HL-60/S4 (cell line): ENCODE data around the gene ACSL1.
"Not testable (repeated sequence)": the region's sequence is repeated elsewhere in the genome, so short reads cannot be mapped to it uniquely, and the experiment has no call there.

ENCODE experiments used
- in situ Hi-C: fragments of 300-500 bp; cut with MboI; formaldehyde crosslinking; loops from 2 replicates; pipeline ENCODE4 v1.14.3; 2022; ENCODE audit warnings: low sequenced_read_pairs

ACSL1 gene

GRCh38 chr4:184843984-184844554, 18.3 kb upstream of the ACSL1 start:
- in situ Hi-C loops, result no loop called here

DNA sequence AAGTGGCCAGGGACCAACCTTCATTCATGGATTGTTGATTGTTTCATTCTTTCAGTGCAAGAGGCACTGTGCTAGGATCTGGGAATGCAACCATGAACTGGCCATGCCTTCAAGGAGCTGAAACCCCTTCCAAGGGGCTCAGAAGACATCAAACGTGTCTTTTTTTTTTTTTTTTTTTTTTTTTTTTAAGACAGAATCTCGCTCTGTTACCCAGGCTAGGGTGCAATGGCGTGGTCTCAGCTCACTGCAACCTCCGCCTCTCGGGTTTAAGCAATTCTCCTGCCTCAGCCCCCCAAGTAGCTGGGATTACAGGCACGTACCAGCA, 13.3 kb upstream of the ACSL1 start:
- in situ Hi-C loops, result not testable (repeated sequence)

- in situ Hi-C loops, result no loop called here
Measured at GRCh38 chr4:184838249-184839074, 12.7 kb upstream of the ACSL1 start.

- in situ Hi-C loops, result no loop called here
Measured at GRCh38 chr4:184836613-184837012, 10.8 kb upstream of the ACSL1 start.

DNA sequence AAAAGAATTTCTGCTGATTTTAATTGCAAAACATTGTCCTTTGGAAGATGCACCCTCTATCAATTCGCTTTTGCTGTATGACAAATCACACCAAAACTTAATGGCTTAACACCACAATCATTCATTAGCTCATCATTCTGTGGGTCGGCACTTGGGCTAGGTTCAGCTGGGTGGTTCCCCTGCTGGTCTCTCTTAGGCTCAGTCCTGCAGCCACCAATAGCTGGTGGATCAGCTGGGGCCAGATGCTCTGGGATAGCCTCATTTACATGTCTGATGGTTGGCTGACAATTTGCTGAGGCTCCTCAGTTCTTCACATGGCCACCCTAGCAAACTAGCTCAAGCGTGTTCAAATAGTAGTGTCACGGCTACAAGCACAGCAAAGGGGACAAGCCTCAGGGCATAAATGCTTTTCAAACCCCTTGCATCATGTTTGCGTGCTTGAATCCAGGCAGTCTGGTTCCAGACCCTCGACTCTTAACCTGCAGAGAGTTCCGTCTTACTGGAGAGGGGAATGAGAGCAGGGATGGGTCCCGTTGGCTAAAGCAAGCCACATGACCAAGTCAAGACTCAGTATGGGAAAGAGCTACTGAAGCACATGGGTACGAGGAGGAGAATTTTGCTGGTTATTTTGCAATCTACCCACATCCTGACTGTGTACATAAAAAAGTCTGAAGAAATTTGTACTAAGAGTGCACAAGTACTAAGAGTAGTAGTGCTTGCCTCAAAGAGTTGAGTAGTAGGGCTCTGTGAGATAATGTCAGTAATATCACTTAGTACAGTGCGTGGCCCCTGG, 7.5 kb upstream of the ACSL1 start:
- in situ Hi-C loops, result no loop called here

GRCh38 chr4:184831153-184831552, 5.4 kb upstream of the ACSL1 start:
- in situ Hi-C loops, result no loop called here

- in situ Hi-C loops, result no loop called here
Measured at GRCh38 chr4:184826691-184827270, 1.0 kb upstream of the ACSL1 start.

GRCh38 chr4:184825141-184825895, 450 bp downstream of the ACSL1 start:
- in situ Hi-C loops, result no loop called here

DNA sequence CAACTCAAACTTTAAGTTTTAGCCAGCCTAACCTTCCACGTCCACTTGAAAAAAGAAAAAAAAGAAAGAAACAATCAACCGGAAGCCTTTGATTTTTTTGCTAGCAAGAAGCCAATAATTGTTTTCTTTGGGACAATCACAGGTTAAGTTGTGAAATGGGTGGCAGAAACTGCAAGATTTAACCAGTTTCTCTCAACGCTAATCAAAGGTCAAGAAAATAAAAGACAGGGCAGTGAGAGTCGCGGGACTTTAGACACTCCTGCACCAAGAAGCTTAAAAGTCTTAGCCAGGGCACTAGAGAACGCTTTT, 1.0 kb downstream of the ACSL1 start:
- in situ Hi-C loops, result no loop called here

DNA sequence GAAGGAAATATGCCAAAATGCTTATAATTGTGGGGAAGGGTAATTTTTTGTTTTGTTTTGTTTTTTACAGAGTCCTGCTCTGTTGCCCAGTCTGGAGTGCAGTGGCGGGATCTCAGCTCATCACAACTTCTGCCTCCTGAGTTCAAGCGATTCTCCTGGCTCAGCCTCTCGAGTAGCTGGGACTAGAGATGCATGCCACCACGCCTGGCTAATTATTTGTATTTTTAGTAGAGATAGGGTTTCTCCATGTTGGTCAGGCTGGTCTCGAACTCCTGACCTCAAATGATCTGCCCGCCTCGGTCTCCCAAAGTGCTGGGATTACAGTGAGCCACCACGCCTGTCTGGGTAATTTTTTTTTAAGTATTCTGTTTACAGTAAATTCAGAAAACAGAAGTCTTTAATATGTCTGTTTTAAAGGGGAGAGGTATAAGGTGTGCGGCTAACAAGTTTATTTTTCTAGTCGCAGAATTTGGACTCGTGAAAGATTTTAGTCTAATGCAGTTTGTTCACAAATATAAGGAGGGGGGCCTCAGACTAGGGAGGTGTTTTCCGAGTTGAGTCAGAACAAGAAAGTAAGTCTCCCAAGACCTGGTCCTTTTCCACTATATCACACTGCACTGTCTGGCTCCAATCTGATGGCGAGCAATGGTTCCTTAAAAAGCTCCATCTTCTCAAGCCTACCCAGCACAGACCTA, 1.5 kb downstream of the ACSL1 start:
- in situ Hi-C loops, result no loop called here

- in situ Hi-C loops, result no loop called here
Measured at GRCh38 chr4:184823014-184823413, 2.8 kb downstream of the ACSL1 start.

DNA sequence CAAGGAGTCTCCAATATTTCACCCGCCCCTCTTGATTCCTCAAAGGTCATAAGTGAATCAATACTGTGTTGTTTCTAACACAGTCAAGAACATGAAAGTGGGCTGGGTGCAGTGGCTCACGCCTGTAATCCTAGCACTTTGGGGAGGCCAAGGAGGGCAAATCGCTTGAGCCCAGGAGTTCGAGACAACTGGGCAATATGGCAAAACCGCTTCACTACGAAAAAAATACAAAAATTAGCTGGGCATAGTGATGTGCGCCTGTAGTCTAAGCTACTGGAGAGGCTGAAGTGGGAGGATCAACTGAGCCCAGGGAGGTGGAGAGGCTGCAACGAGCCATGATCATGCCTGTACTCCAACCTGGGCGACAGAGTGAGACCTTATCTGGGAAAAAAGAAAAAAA, 3.4 kb downstream of the ACSL1 start:
- in situ Hi-C loops, result no loop called here

- in situ Hi-C loops, result no loop called here
Measured at GRCh38 chr4:184821242-184821641, 4.5 kb downstream of the ACSL1 start.

DNA sequence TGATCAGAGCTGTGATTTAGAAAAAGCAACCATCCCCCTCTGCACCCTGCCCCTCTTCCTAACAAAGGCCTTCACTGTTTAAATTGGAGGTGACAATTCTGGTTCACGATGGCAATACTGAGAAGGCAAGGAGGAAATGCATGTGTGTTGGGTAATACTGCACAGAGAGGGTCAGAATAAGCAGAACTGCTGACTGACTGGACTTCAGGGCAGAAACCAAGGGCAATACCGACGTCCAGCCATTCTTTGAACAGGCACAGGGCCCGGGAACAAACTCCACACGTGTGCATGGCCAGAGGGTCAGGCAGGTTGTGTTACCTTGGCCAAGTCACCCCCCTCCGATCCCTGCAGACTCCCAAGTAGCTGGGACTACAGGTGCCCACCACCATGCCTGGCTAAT, 6.0 kb downstream of the ACSL1 start:
- in situ Hi-C loops, result no loop called here

- in situ Hi-C loops, result no loop called here
Measured at GRCh38 chr4:184818216-184818564, 7.6 kb downstream of the ACSL1 start.

DNA sequence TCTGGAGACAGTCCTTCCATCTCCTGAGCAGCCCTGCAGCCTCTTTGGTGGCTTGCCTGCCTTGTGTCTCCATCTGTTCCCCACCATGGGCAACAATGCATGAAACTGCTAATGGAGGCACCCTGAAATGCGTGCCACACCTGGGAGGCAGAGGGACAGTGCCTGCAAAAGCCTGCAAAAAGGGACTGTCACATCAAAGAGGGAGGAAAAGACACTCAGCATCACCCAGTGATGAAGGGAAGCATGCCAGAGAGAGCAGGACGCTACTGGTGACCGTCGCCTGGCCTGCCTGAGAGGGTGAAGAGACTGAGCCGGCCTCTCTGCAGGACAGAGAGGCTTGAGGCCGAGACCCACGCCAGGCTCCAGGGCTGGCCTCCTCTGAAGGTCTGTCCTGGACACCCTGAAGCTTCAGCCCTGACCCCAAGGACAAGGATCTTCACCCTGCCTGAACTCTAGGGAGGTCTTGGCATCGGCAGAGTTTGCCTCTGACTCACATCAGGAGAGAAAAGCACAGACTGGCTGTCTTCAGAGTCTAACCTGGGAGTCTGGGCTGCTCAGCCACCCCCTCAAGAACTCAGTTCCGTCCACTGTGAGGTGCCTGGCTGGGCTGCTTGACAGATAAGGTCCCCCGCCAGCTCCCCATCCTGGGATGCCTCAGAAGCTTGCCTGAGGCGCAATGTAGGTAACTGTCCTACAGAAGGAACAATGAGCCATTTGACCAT, 8.1 kb downstream of the ACSL1 start:
- in situ Hi-C loops, result no loop called here

- in situ Hi-C loops, result no loop called here
Measured at GRCh38 chr4:184816962-184817361, 8.8 kb downstream of the ACSL1 start.

DNA sequence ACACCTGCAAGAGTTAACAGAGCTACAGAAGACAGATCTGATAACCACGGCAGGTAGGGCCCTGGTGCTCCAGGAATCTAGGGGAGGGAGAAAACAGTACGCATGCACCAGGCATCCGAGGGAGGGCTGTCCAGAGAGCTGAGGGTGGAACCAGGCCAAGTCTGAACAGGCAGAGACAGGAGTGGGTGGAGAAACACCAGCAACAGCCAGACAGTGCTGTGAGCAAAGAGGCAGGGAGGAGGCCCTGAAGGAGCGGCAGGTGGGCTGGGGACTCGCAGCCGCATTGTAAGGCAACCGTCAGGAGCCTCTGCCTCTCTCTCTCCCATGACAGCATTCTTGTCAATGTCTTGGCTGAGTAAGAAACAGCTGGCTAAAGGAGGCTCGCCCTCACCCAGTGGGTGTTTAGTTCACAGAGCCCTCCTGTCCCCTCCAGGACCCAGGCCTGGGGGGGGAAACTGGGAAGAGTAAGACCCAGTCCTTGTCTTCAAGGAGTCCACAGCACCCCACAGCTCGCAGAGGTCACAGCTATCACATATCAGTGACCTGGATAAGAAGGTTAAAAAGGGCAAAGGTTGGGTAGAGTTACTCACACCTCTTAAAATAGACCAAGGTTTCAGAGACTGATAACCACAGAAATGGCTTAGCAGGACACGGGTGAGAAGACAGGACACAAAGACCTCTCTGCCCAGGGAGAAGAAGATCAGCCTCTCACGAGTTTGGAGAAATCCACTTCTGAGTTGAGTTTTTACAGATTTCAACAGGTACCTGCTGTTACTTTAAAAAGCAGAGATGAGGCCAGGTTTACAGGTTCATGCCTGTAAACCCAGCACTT, 10.5 kb downstream of the ACSL1 start:
- in situ Hi-C loops, result no loop called here

DNA sequence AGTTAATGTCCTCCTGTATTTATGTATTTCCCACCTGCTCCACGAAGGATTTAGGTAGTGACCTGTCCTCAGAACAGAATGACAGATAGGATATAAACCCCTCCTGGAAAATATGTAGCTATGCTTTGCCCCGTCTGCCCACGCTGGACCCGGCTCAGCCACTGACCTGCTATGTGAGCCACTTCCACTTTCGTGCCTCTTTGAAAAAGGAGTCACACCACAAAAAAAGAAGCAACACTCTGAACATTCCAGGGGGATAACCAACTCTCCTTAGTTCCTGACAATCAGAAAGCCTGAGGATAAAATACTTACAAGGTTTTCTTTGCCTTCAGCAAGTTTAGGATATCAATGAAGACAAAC, 11.1 kb downstream of the ACSL1 start:
- in situ Hi-C loops, result no loop called here
